Superior temporal gyrus (tissue), 1 donor: ENCODE results near the gene ARMC3.

Experiments
- DNase-seq: peaks from one replicate; pipeline ENCODE4 v3.0.0-alpha.2; 2016; ENCODE audit errors: extremely low spot score

Gene ARMC3

GRCh38 chr10:23075672-23076071 is 147.8 kb downstream of the ARMC3 start:
- DNase-seq, result no peak

GRCh38 chr10:23078114-23078513 is 150.3 kb downstream of the ARMC3 start:
- DNase-seq, result no peak

GRCh38 chr10:23079700-23080099 is 151.8 kb downstream of the ARMC3 start:
- no peak for DNase-seq

GRCh38 chr10:23080262-23080661 is 152.4 kb downstream of the ARMC3 start:
- DNase-seq, result no peak

GRCh38 chr10:23081221-23081750 is 153.4 kb downstream of the ARMC3 start:
- DNase-seq, result no peak

- no peak for DNase-seq
Observed at GRCh38 chr10:23081891-23082290, 154.0 kb downstream of the ARMC3 start.
